A549 (cell line): Measurements from ENCODE around the gene RNF5. TPM values are rescaled to one million over a fixed set of nuclear protein-coding genes. Genes with fewer than 3 reads are reported as not detected.

Experiments used
- ATAC-seq, 2 experiments: fragments of 200-7000 bp in 1 of 2; fragments of >200 bp in 1 of 2; cut with Nextera tagmentation in 1 of 2; cut with Tn5 transposase in 1 of 2; 3 replicates each; pipeline versions ENCODE4 v1.8.0 to v1.9.1; 2018 to 2020; ENCODE audit warnings: mild to moderate bottlenecking in 1 of 2, moderate library complexity in 1 of 2
- CTCF ChIA-PET: fragments of 300-600 bp; sonication (Branson Sonifier 250); formaldehyde crosslinking; extraction: SDS; loops from one replicate; lab custom pipeline; 2021; ENCODE audit warnings: antibody characterized with exemption, inconsistent platforms; lab: Yijun Ruan, JAX
- POLR2A ChIA-PET: fragments of 350-600 bp; formaldehyde crosslinking; extraction: SDS; loops from one replicate; lab custom pipeline; 2021; ENCODE audit warnings: antibody characterized with exemption, inconsistent platforms; lab: Yijun Ruan, JAX
- DNase-seq, 2 experiments: peaks; one replicate each; pipeline versions ENCODE4 v3.0.0 to v3.0.0-alpha.2; 2011 to 2016; ENCODE audit warnings: low read depth in 1 of 2, low spot score in 1 of 2
- FAIRE-seq: peaks from 2 replicates; lab custom pipeline; 2011; peaks lifted over from hg19 to GRCh38; lab: Jason Lieb, UNC
- H3K27ac ChIP-seq, 2 experiments: fragments of >200 bp; sonication (Bioruptor Twin); formaldehyde crosslinking; 3 replicates each; pipeline ENCODE4 v1.5.1; 2016 to 2017
- H3K4me1 ChIP-seq: fragments of >200 bp; sonication (Bioruptor Twin); formaldehyde crosslinking; 3 replicates; pipeline ENCODE4 v1.6.1; 2016
- H3K4me2 ChIP-seq: fragments of >200 bp; sonication (Bioruptor Twin); formaldehyde crosslinking; 3 replicates; pipeline ENCODE4 v1.6.1; 2016
- H3K4me3 ChIP-seq: fragments of >200 bp; sonication (Bioruptor Twin); formaldehyde crosslinking; 3 replicates; pipeline ENCODE4 v1.5.1; 2016
- H3K9me3 ChIP-seq: fragments of >200 bp; sonication (Bioruptor Twin); formaldehyde crosslinking; 3 replicates; pipeline ENCODE4 v1.6.1; 2016
- BCL3 ChIP-seq: fragments of >200 bp; sonication (Bioruptor Twin); formaldehyde crosslinking; IDR thresholded peaks from 3 replicates; pipeline ENCODE4 v1.6.1; 2016
- CBX8 ChIP-seq: fragments of 200-600 bp; sonication (generic); IDR thresholded peaks from 2 replicates; pipeline ENCODE4 v1.6.1; 2016
- CEBPB ChIP-seq, 2 experiments: fragments of >200 bp in 1 of 2; sonication (Bioruptor Twin) in 1 of 2; formaldehyde crosslinking in 1 of 2; IDR thresholded peaks; 2 replicates each; pipeline ENCODE4 v1.6.1; 2012 to 2016
- CTCF ChIP-seq: fragments of >200 bp; sonication (Bioruptor Twin); formaldehyde crosslinking; IDR thresholded peaks from 3 replicates; pipeline ENCODE4 v1.5.1; 2016
- EHF ChIP-seq: fragments of 250-450 bp; sonication (Bioruptor Pico); IDR thresholded peaks from 2 replicates; pipeline ENCODE4 v1.5.0; 2020; ENCODE audit warnings: mild to moderate bottlenecking
- GATA3 ChIP-seq: IDR thresholded peaks from 2 replicates; pipeline ENCODE4 v1.6.1; 2012; ENCODE audit warnings: borderline replicate concordance
- HOXA7 ChIP-seq: fragments of 250-450 bp; sonication (Bioruptor Pico); IDR thresholded peaks from 2 replicates; pipeline ENCODE4 v1.5.0; 2020; ENCODE audit warnings: mild to moderate bottlenecking, moderate library complexity
- HOXB5 ChIP-seq: fragments of 250-450 bp; sonication (Bioruptor Pico); IDR thresholded peaks from 2 replicates; pipeline ENCODE4 v1.5.0; 2020; ENCODE audit warnings: mild to moderate bottlenecking, moderate library complexity
- JUN ChIP-seq, 2 experiments: fragments of >200 bp; sonication (Bioruptor Twin); formaldehyde crosslinking; IDR thresholded peaks; 2 replicates in 1 of 2; 3 replicates in 1 of 2; pipeline ENCODE4 v1.6.1; 2016 to 2017
- MAFK ChIP-seq: fragments of 450-650 bp; IDR thresholded peaks from 2 replicates; pipeline ENCODE4 v1.6.1; 2014; ENCODE audit not compliant: partially characterized antibody
- MAX ChIP-seq: IDR thresholded peaks from 2 replicates; pipeline ENCODE4 v1.6.1; 2012
- POLR2A ChIP-seq: IDR thresholded peaks from 2 replicates; pipeline ENCODE4 v1.6.1; 2012; ENCODE audit warnings: mild to moderate bottlenecking, low read length
- RAD21 ChIP-seq, 2 experiments: fragments of >200 bp in 1 of 2; sonication (Bioruptor Twin) in 1 of 2; formaldehyde crosslinking in 1 of 2; IDR thresholded peaks in 1 of 2; conservative IDR thresholded peaks in 1 of 2; 2 replicates in 1 of 2; 3 replicates in 1 of 2; pipeline ENCODE4 v1.6.1; 2012 to 2018; ENCODE audit warnings: inconsistent platforms in 1 of 2
- RARB ChIP-seq: fragments of 250-450 bp; sonication (Bioruptor Pico); IDR thresholded peaks from 2 replicates; pipeline ENCODE4 v1.8.0; 2021; ENCODE audit warnings: mild to moderate bottlenecking, moderate library complexity
- SMC3 ChIP-seq: fragments of >200 bp; sonication (Bioruptor Twin); formaldehyde crosslinking; IDR thresholded peaks from 3 replicates; pipeline ENCODE4 v1.6.1; 2018; ENCODE audit warnings: inconsistent platforms
- ZC3H11A ChIP-seq: fragments of 450-650 bp; IDR thresholded peaks from 2 replicates; pipeline ENCODE4 v1.6.1; 2014; ENCODE audit warnings: antibody characterized with exemption, mild to moderate bottlenecking
- ZNF302 ChIP-seq: fragments of 250-450 bp; sonication (Bioruptor Pico); IDR thresholded peaks from 2 replicates; pipeline ENCODE4 v1.9.0; 2021; ENCODE audit warnings: inconsistent platforms, mild to moderate bottlenecking, moderate library complexity
- WGBS: methylation state at CpG from one replicate; pipeline ENCODE4 v1.1.6; 2017; ENCODE audit errors: missing lambda C conversion rate; 5-methylcytosine and 5-hydroxymethylcytosine counted together
- polyA plus RNA-seq, 4 experiments: library from polyadenylated mRNA; depleted of rRNA in 3 of 4; stranded (reverse); fragments of >200 nt; fragmentation: RNase III in 1 of 4; extraction: RNeasy Plus Mini Kit Qiagen cat#74134 plus additional on column Dnase treatment in 1 of 4; gene quantifications; 2 replicates in 3 of 4; 3 replicates in 1 of 4; pipeline ENCODE4 v1.2.3, GENCODE V29; 2011 to 2017
- TF ChIP-seq, protein P1 (sequence below): IDR thresholded peaks from 2 replicates; pipeline ENCODE4 v1.6.1; 2012
- TF ChIP-seq, protein P2 (sequence below): fragments of 200-600 bp; sonication (generic); IDR thresholded peaks from 2 replicates; pipeline ENCODE4 v1.6.1; 2016; ENCODE audit warnings: antibody characterized with exemption, mild to moderate bottlenecking, moderate library complexity

The RNF5 gene
- polyA plus RNA-seq, 2 of the 4 experiments (the other 2 are of a cell fraction): 54.1 to 62.7 TPM

- TF ChIP-seq CTCF (no peak), RAD21 (conservative IDR thresholded peaks at IDR 0.05 in 1 of 2, IDR thresholded peaks at IDR 0.05 in 1 of 2) (no peak), MAFK (no peak), CBX8 (no peak), MAX (no peak), EHF (no peak), BCL3 (no peak)
Observed at GRCh38 chr6:32189742-32190053, 11.5 kb downstream of the RNF5 start (continued).

DNA sequence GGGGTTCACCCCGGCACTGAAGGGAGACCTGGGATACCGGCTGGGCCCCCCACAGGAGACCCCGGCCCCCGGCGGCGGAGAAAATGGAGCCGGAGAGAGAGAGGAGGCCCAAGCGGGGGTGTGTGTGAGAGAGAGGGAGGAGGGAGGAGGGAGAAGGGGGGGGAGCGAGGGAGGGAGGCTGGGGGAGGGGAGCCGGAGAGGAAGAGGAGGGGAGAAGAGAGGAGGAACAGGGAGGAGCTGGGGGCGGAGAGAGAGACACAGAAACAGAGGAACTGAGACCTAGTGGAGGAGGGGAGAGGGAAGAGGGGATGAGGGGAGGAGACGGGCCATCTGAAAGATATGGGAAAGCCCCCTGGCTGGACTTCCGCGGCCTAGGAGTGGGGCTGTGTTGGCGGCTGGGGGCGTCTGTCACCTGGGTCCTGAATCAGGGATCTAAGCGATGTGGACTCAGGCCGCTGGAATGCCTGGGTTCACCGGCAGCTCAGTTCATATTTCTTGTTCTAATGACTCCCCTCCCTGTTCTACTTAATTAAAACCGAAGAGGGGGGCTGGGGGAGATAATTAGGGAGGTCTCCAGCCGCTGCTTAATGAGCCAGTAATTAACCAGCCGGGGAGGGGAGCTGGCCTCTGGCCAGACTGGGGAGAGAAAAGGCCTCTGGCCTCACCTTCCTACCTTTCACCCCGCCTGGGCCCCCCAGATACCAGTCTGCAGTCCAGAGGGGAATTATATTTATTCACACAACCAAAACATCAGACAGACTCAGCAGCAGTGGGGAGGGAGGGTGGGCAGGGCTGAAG is 12.0 kb downstream of the RNF5 start, which contains the start of gene PBX2:
PBX2 (minus strand) TSS at position 149 of the 798 bp plus-strand sequence. CDS start 287 bp downstream, outside the sequence.
- ATAC-seq (peak; percentile 43 to 62; a peak in 5 of 6 replicates), DNase-seq (peak; percentile 53 to 81), FAIRE-seq (no peak)
- WGBS: 2% methylated on average over 11 of the region's 23 CpGs
- POLR2A ChIA-PET: interaction anchor here (1.0 to 1.3 kb wide), 2 partner anchors 13 to 62 kb away, joined by 4 to 5 read pairs; partner anchors contain the start of gene ATF6B
- H3K4me3 ChIP-seq: peak within 1 kb of the TSS; percentile 94
- no peaks in the 10 kb centered on the region for H3K9me3 ChIP-seq
- H3K4me1 ChIP-seq: peaks cover 36% of the 10 kb centered on the region
- TF ChIP-seq CEBPB (IDR thresholded peaks at IDR 0.05) (no peak), GATA3 (no peak), POLR2A (peak; percentile 26; the same call in 1 of the 2 replicates), ZC3H11A (no peak), SMC3 (no peak), RARB (CRISPR knock-in tag) (no peak), JUN (IDR thresholded peaks at IDR 0.05) (peak in 1 of 2 experiments; percentile 48; a peak in 2 of 5 replicates), HOXA7 (CRISPR knock-in tag) (no peak), MAFK (no peak), HOXB5 (CRISPR knock-in tag) (no peak), ZNF302 (no peak)
- TF ChIP-seq, protein P1, sequence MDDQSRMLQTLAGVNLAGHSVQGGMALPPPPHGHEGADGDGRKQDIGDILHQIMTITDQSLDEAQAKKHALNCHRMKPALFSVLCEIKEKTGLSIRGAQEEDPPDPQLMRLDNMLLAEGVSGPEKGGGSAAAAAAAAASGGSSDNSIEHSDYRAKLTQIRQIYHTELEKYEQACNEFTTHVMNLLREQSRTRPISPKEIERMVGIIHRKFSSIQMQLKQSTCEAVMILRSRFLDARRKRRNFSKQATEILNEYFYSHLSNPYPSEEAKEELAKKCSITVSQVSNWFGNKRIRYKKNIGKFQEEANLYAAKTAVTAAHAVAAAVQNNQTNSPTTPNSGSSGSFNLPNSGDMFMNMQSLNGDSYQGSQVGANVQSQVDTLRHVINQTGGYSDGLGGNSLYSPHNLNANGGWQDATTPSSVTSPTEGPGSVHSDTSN: no peak
- TF ChIP-seq, protein P2, sequence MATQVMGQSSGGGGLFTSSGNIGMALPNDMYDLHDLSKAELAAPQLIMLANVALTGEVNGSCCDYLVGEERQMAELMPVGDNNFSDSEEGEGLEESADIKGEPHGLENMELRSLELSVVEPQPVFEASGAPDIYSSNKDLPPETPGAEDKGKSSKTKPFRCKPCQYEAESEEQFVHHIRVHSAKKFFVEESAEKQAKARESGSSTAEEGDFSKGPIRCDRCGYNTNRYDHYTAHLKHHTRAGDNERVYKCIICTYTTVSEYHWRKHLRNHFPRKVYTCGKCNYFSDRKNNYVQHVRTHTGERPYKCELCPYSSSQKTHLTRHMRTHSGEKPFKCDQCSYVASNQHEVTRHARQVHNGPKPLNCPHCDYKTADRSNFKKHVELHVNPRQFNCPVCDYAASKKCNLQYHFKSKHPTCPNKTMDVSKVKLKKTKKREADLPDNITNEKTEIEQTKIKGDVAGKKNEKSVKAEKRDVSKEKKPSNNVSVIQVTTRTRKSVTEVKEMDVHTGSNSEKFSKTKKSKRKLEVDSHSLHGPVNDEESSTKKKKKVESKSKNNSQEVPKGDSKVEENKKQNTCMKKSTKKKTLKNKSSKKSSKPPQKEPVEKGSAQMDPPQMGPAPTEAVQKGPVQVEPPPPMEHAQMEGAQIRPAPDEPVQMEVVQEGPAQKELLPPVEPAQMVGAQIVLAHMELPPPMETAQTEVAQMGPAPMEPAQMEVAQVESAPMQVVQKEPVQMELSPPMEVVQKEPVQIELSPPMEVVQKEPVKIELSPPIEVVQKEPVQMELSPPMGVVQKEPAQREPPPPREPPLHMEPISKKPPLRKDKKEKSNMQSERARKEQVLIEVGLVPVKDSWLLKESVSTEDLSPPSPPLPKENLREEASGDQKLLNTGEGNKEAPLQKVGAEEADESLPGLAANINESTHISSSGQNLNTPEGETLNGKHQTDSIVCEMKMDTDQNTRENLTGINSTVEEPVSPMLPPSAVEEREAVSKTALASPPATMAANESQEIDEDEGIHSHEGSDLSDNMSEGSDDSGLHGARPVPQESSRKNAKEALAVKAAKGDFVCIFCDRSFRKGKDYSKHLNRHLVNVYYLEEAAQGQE: no peak
- CTCF ChIA-PET: interaction anchor here (0.8 to 1.4 kb wide), 4 partner anchors 13 to 71 kb away, joined by 3 to 6 read pairs (median 3); no protein-coding TSS in a partner anchor
- peak within 1 kb of the TSS; percentile 99 to 100 for H3K27ac ChIP-seq
- peak within 1 kb of the TSS; percentile 99 for H3K4me2 ChIP-seq
